ENCODE results near the gene TTC28. TPM values are rescaled to one million over a fixed set of nuclear protein-coding genes. Genes with fewer than 3 reads are reported as not detected.
A peak's percentile ranks its signal among the peaks of the same experiment; 100 is the strongest.

TTC28 gene
- total RNA-seq, 4 donors from 2014 or later = 43.8 to 130 (median 92.0) TPM

DNA sequence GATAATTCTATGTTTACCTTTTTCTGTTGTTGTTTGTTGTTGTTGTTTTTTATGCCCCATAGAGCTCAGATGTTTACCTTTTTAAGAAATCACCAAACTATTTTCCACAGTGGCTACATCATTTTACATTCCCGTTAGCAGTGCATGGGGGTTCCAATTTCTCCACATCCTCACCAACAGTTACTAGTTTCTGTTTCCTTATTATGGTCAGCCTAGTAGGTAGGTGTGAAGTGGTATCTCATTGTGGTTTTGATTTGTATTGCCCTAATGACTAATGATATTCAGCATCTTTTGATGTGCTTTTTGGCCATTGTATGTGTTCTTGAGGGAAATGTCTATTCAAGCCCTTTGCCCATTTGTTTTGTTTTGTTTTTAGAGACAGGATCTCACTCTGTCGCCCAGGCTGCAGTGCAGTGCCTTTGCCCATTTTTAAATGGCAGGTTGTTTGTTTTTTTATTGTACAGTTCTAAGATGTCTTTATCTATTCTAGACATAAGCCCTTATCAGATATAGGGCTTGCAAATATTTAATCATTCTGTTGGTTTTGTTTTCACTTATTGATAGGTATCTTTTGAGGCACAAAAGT is 34.5 kb upstream of the TTC28 start:
- no peaks in the 10 kb centered on the region for H3K36me3 ChIP-seq

DNA sequence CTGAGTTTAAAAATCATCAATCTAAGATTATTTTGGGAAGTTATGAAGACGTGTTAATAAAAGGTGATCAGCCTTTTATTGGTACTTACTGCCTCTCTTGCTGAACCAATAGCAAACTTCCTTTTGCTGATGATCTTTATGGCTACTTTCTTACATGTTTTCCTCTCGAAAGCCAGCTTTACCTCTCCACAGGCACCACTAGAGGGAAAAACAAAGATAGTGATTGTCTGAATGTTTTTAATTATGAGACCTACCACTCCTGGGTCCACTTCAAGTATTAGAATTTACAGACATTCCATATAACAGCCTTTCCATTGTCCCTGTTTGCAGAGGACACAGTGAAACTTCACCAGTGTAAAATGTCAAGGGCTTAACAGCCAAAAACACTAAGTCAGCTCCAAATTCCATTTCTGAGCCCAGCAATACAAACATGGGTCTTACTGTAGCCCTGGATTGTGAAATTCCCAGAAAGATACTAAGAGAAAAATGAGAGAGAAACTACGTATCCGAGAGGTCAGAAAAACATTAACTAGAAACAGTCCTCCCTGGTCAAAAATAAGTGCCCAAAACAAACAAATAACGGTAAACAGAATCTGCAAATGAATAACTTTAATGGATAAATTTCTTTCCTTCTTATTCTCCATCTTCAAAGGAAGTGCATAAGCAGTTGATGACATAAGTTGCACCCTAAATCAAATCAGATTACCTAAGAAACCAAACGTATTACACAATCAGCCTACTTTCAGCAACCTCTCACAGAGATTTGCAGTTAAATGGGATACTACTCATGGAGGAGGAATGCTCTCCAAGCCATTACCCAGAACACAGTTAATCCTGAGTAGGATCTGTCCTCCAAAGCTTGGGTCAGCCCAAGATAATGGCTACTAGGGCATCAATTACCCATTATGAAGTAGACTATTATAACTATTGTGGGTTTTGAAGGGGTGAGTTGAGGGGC is 32.5 kb upstream of the TTC28 start:
- no peaks in the 10 kb centered on the region for H3K4me1 ChIP-seq
- peak overlapping the region; percentile 79 to 84 for H3K27ac ChIP-seq
- intact Hi-C loops (cut with DNase I; ENCODE audit: low total_unique reads) = no loop called here
- no peaks in the 10 kb centered on the region for H3K9me3 ChIP-seq
- TF ChIP-seq POLR2A (IDR thresholded peaks at IDR 0.05) (no peak), CTCF (IDR thresholded peaks at IDR 0.05) (peak in 2 of 4 experiments; percentile 24 to 37)
- H3K36me3 ChIP-seq = no peaks in the 10 kb centered on the region
- peak overlapping the region; percentile 3 to 23 for H3K4me3 ChIP-seq
- peak in 1 of 2 donors; percentile 64 for DNase-seq
- no peaks in the 10 kb centered on the region for H3K27me3 ChIP-seq

More for the DNA sequence above, 34.5 kb upstream of the TTC28 start:
- Histone ChIP-seq H3K9me3 (no peaks in the 10 kb centered on the region), H3K27me3 (no peaks in the 10 kb centered on the region), H3K27ac (no peak overlapping the region), H3K4me3 (no peak overlapping the region), H3K4me1 (no peaks in the 10 kb centered on the region)
- intact Hi-C loops (cut with DNase I; ENCODE audit: low total_unique reads) = no loop called here
- TF ChIP-seq CTCF (IDR thresholded peaks at IDR 0.05) (no peak), POLR2A (IDR thresholded peaks at IDR 0.05) (no peak)
- DNase-seq = no peak

DNA sequence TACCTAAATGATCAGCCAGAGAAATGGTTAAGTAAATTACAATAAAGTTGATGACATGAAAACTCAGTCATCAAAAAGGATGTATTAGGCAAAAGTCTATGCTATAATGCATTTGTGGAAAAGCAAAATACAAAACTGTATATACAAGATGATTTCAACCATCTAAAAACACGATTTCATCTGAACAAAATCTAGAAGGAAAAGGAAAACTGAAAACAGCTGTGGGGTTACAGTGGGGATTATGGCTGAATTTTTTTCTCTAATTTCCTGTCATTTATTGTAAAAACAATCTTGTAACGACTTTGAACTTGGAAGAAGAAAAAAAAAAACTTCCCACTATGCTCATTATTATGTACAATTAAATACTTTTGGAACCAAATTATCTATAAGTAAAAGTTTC is 31.7 kb upstream of the TTC28 start:
- Histone ChIP-seq H3K9me3 (no peaks in the 10 kb centered on the region), H3K4me3 (no peak overlapping the region), H3K27ac (peak overlapping the region; percentile 79 to 84), H3K27me3 (no peaks in the 10 kb centered on the region), H3K36me3 (no peaks in the 10 kb centered on the region), H3K4me1 (no peaks in the 10 kb centered on the region)
- intact Hi-C loops (cut with DNase I; ENCODE audit: low total_unique reads) = no loop called here
- no peak for DNase-seq
- TF ChIP-seq POLR2A (IDR thresholded peaks at IDR 0.05) (no peak), CTCF (IDR thresholded peaks at IDR 0.05) (no peak)

DNA sequence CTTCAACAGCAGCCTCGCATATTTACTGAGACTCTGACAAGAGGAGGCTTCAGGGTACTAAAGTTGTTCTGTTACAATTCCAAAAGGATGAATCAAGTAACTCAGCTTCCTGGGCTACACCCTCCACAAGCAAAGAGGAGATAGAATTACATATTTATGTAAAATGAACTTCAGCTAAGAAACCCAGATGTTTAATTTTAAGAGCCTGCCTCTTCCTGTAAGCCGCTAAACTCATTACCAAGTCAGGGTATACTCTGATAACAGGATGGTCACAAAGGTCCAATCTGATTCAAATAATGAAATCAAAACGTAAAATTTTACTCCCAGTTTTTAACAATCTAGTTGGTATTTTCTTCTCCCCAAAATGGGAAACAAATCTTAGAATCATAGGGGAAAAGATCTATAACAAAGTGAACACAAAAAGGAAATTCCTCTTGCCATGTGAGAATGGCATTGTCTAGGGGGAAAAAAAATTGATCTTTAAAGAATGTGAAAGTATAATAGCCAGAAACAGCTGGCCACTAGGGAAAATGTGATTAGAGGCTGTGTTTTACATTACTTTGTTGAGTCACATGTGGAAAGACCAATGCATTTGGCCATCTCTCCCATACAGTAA is 31.0 kb upstream of the TTC28 start:
- intact Hi-C loops (cut with DNase I; ENCODE audit: low total_unique reads) = no loop called here
- Histone ChIP-seq H3K36me3 (no peaks in the 10 kb centered on the region), H3K27me3 (no peaks in the 10 kb centered on the region), H3K9me3 (no peaks in the 10 kb centered on the region), H3K4me3 (no peak overlapping the region), H3K27ac (peak overlapping the region; percentile 79 to 84), H3K4me1 (no peaks in the 10 kb centered on the region)
- TF ChIP-seq CTCF (IDR thresholded peaks at IDR 0.05) = no peak
- TF ChIP-seq POLR2A (IDR thresholded peaks at IDR 0.05) = no peak
- DNase-seq = no peak

- peak overlapping the region; percentile 79 to 84 for H3K27ac ChIP-seq
- no peak overlapping the region for H3K4me3 ChIP-seq
- no peaks in the 10 kb centered on the region for H3K4me1 ChIP-seq
- TF ChIP-seq CTCF (IDR thresholded peaks at IDR 0.05) (no peak), POLR2A (IDR thresholded peaks at IDR 0.05) (no peak)
- H3K36me3 ChIP-seq = no peaks in the 10 kb centered on the region
- H3K9me3 ChIP-seq = no peaks in the 10 kb centered on the region
- no peak for DNase-seq
- no peaks in the 10 kb centered on the region for H3K27me3 ChIP-seq
- intact Hi-C loops (cut with DNase I; ENCODE audit: low total_unique reads) = no loop called here
Measured at GRCh38 chr22:28710107-28710506, 30.5 kb upstream of the TTC28 start.

Measured in uterus (tissue), 4 donors.